HG03025 (cell line): Measurements from ENCODE around the gene IRAK3.
"Not testable (repeated sequence)": the region's sequence is repeated elsewhere in the genome, so short reads cannot be mapped to it uniquely, and the experiment has no call there.

Experiments
- ATAC-seq: cut with Tn5 transposase; IDR thresholded peaks from one replicate; pipeline ENCODE4 v1.9.1; 2021; ENCODE audit warnings: mild to moderate bottlenecking, moderate library complexity; ENCODE audit not compliant: unreplicated experiment, low FRiP score

IRAK3 gene

GRCh38 chr12:66206141-66206540, 17.1 kb downstream of the IRAK3 start:
- ATAC-seq: no peak

- no peak for ATAC-seq
Measured at GRCh38 chr12:66210840-66211239, 21.8 kb downstream of the IRAK3 start.

GRCh38 chr12:66211573-66211972, 22.6 kb downstream of the IRAK3 start:
- ATAC-seq: not testable (repeated sequence)

- not testable (repeated sequence) for ATAC-seq
Measured at GRCh38 chr12:66213011-66213410, 24.0 kb downstream of the IRAK3 start.

- ATAC-seq: no peak
Measured at GRCh38 chr12:66217342-66217917, 28.4 kb downstream of the IRAK3 start.

DNA sequence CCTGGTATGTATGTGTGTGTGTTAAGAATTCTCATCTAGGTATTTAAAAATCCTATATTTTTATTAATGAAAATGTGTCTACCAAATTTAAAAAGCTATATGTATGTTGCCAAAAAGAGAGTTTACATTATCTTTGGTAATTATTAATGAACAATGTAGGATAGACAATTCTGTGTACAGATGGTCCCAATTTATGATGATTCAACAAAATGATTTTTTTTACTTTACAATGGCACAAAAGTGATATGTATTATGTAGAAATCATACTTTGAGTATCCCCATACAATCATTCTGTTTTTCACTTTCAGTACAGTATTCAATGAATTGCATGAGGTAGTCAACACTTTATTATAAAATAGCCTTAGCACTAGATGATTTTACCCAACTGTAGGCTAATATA, 39.4 kb downstream of the IRAK3 start:
- no peak for ATAC-seq

GRCh38 chr12:66232263-66232662, 43.2 kb downstream of the IRAK3 start:
- ATAC-seq: no peak

DNA sequence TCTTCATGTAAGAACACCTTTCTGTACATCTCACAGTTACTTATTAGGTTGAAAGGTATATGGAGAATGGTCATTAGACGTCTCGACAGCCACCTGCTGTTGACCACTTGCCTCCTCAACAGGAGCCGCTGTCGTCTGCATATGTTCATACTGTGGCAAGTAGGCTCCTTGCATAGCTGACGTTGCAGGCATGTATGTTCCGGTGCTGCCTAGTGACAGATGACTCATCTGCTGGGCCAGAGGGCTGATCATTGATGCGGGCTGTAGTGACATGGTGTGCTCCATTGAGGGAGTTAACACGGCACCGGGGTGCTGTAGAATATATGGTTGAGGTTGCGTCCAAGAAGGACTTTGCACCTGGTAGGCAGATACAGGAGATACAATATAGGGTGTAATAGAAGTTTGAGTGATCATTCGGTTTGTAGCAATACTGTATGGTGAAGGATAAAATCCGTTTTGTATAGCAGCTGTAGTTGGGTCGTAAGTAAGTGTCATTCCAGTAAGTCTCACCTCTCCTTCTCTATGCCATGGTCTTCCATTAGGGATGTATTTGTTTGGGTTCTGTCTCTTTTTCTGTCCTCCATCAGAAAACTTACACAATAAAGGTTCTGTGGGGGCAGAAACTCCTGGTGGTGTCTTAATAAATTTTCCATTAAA, 45.2 kb downstream of the IRAK3 start:
- peak; percentile 96 for ATAC-seq

DNA sequence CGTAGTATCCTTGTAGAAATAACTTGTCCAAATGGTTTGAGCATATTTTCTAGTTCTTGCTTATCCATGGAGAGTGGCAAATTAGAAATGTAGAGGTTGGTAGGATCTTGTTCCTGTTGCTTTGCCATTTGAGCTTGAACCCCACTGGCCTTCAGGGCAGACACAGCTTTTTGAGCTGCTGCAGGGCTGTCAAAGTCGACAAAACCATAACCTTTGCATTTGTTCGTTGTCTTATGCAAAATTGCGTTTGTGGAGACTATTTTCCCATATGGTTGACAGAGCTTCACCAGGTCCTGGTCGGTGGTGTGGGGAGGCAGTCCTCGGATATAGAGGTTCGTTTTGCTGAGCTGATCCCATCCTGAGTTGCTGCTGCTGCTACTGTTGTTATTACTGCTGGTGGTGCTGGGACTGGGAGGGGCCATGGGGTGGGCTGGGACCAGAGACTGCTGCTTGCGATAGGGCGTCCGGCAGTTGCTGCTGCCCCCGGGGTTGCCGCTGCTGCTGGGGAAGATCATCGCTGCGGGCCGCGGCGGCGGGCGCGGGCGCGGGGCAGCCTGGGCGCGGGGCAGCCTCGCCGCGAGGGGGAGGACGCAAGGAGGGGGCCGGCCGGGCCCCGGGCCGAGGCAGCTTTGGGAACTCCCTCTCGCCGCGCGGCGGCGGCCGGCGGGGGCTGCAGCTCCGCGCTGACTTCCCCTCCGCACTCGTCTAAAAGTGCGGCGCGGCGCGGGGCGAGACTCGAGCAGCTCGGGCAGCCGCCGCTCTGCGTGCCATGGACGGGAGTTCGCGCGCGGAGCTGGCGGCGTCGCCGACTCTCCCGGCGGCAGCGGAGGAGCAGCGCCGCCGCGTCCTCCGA, 46.0 kb downstream of the IRAK3 start:
- peak; percentile 34 for ATAC-seq

- ATAC-seq: no peak
Measured at GRCh38 chr12:66235626-66236281, 46.7 kb downstream of the IRAK3 start.

DNA sequence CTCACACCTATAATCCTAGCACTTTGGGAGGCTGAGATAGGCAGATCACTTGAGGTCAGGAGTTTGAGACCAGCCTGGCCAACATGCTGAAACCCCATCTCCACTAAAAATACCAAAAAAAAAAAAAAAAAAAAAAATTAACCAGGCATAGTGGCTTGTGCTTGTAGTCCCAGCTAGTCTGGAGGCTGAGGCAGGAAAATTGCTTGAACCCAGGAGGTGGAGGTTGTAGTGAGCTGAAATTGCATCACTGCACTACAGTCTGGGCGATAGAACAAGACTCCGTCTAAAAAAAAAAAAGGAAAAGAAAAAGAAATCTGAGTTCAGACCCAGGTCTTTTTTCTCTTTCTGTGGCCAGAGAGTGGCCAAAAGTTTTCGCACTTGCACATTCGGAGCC, 47.3 kb downstream of the IRAK3 start:
- ATAC-seq: not testable (repeated sequence)

- ATAC-seq: no peak
Measured at GRCh38 chr12:66236969-66237368, 48.0 kb downstream of the IRAK3 start.

DNA sequence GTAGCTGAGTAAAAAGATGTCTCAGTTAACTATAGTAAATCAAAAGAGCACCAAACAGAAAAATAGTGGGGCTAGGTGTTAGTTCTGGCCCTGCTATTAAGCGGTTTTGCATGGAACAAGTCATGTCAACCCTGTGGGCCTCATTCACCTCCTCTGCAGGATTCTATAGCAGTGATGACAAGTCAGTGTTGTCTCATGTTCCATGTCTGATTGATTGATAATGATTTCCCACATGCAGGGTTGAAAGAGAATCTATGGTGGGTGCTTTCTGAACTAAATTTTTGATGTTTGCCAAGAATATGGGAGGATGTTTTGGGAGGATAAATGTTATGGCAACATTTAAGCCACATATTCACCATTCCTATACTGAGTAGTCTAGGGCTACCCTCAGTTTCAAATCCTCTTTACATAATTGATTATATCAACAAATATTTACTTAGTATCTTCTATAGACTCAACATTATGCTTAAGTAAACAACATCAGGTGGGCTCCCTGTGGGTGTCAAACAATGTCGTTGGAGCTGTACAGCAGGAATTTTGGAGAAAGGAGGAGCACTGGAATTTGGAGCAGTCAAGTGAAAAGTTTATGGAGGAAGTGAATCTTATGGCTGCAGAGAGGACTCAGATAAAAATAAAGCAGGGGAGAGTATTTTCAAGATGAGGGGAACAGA, 48.6 kb downstream of the IRAK3 start:
- no peak for ATAC-seq

GRCh38 chr12:66239295-66239694, 50.3 kb downstream of the IRAK3 start:
- ATAC-seq: no peak

GRCh38 chr12:66240096-66240820, 51.2 kb downstream of the IRAK3 start:
- no peak for ATAC-seq

- no peak for ATAC-seq
Measured at GRCh38 chr12:66241061-66242043, 52.3 kb downstream of the IRAK3 start.

DNA sequence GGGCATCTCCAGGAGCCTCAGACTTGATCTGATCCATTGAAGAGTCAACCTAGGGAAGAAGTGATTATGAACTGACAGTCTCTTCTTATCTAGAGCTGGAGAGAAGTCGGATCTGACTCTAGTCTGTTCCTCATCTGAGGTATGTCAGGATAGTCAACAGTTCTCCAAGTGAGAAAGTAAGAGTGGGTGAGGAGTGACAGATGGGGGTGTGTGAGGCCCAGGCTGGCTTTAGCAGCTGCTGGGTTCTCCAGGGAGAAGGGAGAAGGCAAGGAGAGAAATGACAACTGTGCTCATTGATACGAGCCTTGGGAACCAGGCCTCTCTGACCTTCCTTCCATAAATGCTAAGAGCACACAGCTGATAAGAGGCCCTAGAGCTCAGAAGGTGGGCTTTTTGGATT, 53.3 kb downstream of the IRAK3 start:
- no peak for ATAC-seq

DNA sequence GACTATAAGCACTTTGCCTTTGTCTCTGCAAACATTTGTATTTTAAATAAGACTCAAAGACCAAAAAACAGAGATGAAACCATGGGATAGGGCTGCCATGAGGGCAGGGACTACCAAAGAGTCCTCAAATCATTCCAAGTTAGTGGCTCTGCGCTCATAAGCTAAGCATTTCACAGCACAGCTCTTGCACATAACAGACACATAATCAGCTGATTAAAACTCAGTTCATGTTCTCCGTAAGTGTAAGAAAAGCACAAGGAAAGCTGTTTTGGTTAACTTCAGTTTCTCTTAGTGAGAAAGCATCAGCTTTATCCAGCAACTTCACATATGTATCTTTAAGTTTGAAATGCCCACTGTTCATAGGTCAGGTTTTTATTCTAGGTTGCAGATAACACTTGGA, 54.9 kb downstream of the IRAK3 start:
- no peak for ATAC-seq

GRCh38 chr12:66244446-66244845, 55.4 kb downstream of the IRAK3 start:
- ATAC-seq: no peak
